Adrenal gland (tissue), 12 donors: Measurements from ENCODE around the gene SEMA3G. TPM values are rescaled to one million over a fixed set of nuclear protein-coding genes. Genes with fewer than 3 reads are reported as not detected.
A peak's percentile ranks its signal among the peaks of the same experiment; 100 is the strongest.

Experiments used
- DNase-seq, 7 donors: peaks; one replicate each; pipeline ENCODE4 v3.0.0-alpha.2; 2019 to 2020
- H3K27ac ChIP-seq, 5 donors: fragments of 200-600 bp; sonication (generic) in 4 of 5; 1 replicate in 3 of 5; 2 replicates in 2 of 5; pipeline versions ENCODE4 v1.5.1 to v1.8.0; 2016 to 2020; ENCODE audit warnings: mild to moderate bottlenecking in 1 of 5
- H3K27me3 ChIP-seq: fragments of 200-600 bp; 2 replicates; pipeline ENCODE4 v1.8.0; 2021
- H3K36me3 ChIP-seq, 2 donors: fragments of 200-600 bp; replicated peaks in 1 of 2; 1 replicate in 1 of 2; 2 replicates in 1 of 2; pipeline versions ENCODE4 v1.5.1 to v1.8.0; 2018 to 2022
- H3K4me1 ChIP-seq, 2 donors: fragments of 200-600 bp; replicated peaks in 1 of 2; 1 replicate in 1 of 2; 2 replicates in 1 of 2; pipeline versions ENCODE4 v1.5.1 to v1.8.0; 2018 to 2021
- H3K4me3 ChIP-seq, 4 donors: fragments of 200-600 bp; sonication (generic) in 3 of 4; one replicate each; pipeline ENCODE4 v1.5.1; 2016 to 2018
- H3K9me3 ChIP-seq, 3 donors: fragments of 200-600 bp; sonication (generic) in 1 of 3; replicated peaks in 1 of 3; 1 replicate in 2 of 3; 2 replicates in 1 of 3; pipeline versions ENCODE4 v1.5.1 to v1.8.0; 2016 to 2021
- CTCF ChIP-seq, 6 experiments: fragments of 450-650 bp in 4 of 6; fragments of 200-600 bp in 2 of 6; sonication (generic) in 1 of 6; IDR thresholded peaks; 1 replicate in 5 of 6; 2 replicates in 1 of 6; pipeline versions ENCODE4 v1.5.1 to v1.8.0; 2016 to 2021; ENCODE audit warnings: antibody characterized with exemption in 6 of 6, mild to moderate bottlenecking in 2 of 6, moderate library complexity in 1 of 6
- POLR2A ChIP-seq, 2 donors: fragments of 450-650 bp; IDR thresholded peaks; one replicate each; pipeline ENCODE4 v1.6.1; 2017; ENCODE audit warnings: antibody characterized with exemption in 2 of 2, mild to moderate bottlenecking in 2 of 2, moderate library complexity in 1 of 2
- WGBS, 4 donors: extraction: QIAGEN DNeasy Blood & Tissue Kit in 2 of 4; methylation state at CpG; one replicate each; pipeline versions ENCODE4 v1.1.5 to v1.1.7; 2013 to 2017; 5-methylcytosine and 5-hydroxymethylcytosine counted together
- intact Hi-C, 2 donors: fragments of 100-400 bp; cut with DNase I; formaldehyde crosslinking; loops; one replicate each; pipeline versions ENCODE4 v1.14.1 to v1.15.0; 2022 to 2023
- polyA plus RNA-seq, 3 donors: library from polyadenylated mRNA; stranded (reverse); fragments of 200-250 nt in 2 of 3; fragments of 350-450 nt in 1 of 3; fragmentation: Illumina TruSeq in 1 of 3; extraction: RNeasy Lipid Tissue Mini Kit (QIAGEN cat#74804) in 1 of 3; gene quantifications; one replicate each; pipeline ENCODE4 v1.2.3, GENCODE V29; 2013 to 2014
- total RNA-seq, 9 donors: library from RNA; depleted of rRNA in 4 of 9; stranded (reverse); fragments of >200 nt in 4 of 9; fragments of 120-200 nt in 1 of 9; fragmentation: NEBNext Ultra II Directional in 1 of 9; extraction: Animal tissue kit (Norgen Biotek cat#: 25700) in 1 of 9; gene quantifications; one replicate each; pipeline versions ENCODE4 v1.1.0 to v1.2.4, GENCODE V29; 2013 to 2023
- donor health status: healthy with polysubstance abuse.
- donor health status: Bipolar disorder and iron deficiency.
- donor health status: DM: yes; HTN: yes; CAD: no.
- donor health status: DM: no; HTN: no; CAD: no.
- donor health status: DM: no; HTN: no; CAD: no.
- donor health status: DM: yes; HTN: yes; CAD: no.

The SEMA3G gene
- total and polyA plus RNA-seq, 12 donors, result 0.81 to 6.8 (median 2.9) TPM

GRCh38 chr3:52400275-52400793 lies 44.6 kb downstream of the SEMA3G start:
- no peak overlapping the region for H3K4me3 ChIP-seq
- TF ChIP-seq CTCF (IDR thresholded peaks at IDR 0.05) (no peak), POLR2A (IDR thresholded peaks at IDR 0.05) (no peak)
- no peaks in the 10 kb centered on the region for H3K9me3 ChIP-seq
- no peaks in the 10 kb centered on the region for H3K27me3 ChIP-seq
- no peak for DNase-seq
- H3K4me1 ChIP-seq, result peaks cover 0 to 7% of the 10 kb centered on the region in 2 donors
- 92 to 97% (median 95%) methylated on average over 9 to 10 of the region's 10 CpGs for WGBS, 4 donors
- no peak overlapping the region for H3K27ac ChIP-seq
- peaks cover 0 to 49% of the 10 kb centered on the region in 2 donors for H3K36me3 ChIP-seq
- intact Hi-C loops, result no loop called here

GRCh38 chr3:52399593-52399992 lies 45.3 kb downstream of the SEMA3G start:
- Histone ChIP-seq H3K4me3 (no peak overlapping the region), H3K36me3 (peaks cover 0 to 41% of the 10 kb centered on the region in 2 donors), H3K27ac (no peak overlapping the region), H3K4me1 (peaks cover 0 to 7% of the 10 kb centered on the region in 2 donors), H3K27me3 (no peaks in the 10 kb centered on the region), H3K9me3 (no peaks in the 10 kb centered on the region)
- 94 to 97% (median 96%) methylated on average over 3 to 6 of the region's 6 CpGs for WGBS, 4 donors
- intact Hi-C loops, result no loop called here
- no peak for TF ChIP-seq POLR2A (IDR thresholded peaks at IDR 0.05)
- TF ChIP-seq CTCF (IDR thresholded peaks at IDR 0.05), result no peak
- DNase-seq, result no peak

GRCh38 chr3:52399131-52399530 lies 45.8 kb downstream of the SEMA3G start:
- WGBS, 4 donors, result 73 to 83% (median 78%) methylated on average over 4 of the region's 4 CpGs
- intact Hi-C loops, result no loop called here
- no peak for DNase-seq
- no peaks in the 10 kb centered on the region for H3K9me3 ChIP-seq
- peaks cover 0 to 7% of the 10 kb centered on the region in 2 donors for H3K4me1 ChIP-seq
- H3K36me3 ChIP-seq, result peaks cover 0 to 37% of the 10 kb centered on the region in 2 donors
- H3K4me3 ChIP-seq, result no peak overlapping the region
- TF ChIP-seq POLR2A (IDR thresholded peaks at IDR 0.05) (no peak), CTCF (IDR thresholded peaks at IDR 0.05) (no peak)
- H3K27ac ChIP-seq, result peak overlapping the region in 1 of 5 donors; percentile 52
- H3K27me3 ChIP-seq, result no peaks in the 10 kb centered on the region

GRCh38 chr3:52398670-52399081 lies 46.2 kb downstream of the SEMA3G start:
- Histone ChIP-seq H3K4me1 (peaks cover 0 to 7% of the 10 kb centered on the region in 2 donors), H3K36me3 (peaks cover 0 to 33% of the 10 kb centered on the region in 2 donors), H3K9me3 (no peaks in the 10 kb centered on the region), H3K27ac (peak overlapping the region in 1 of 5 donors; percentile 52), H3K4me3 (no peak overlapping the region), H3K27me3 (no peaks in the 10 kb centered on the region)
- TF ChIP-seq CTCF (IDR thresholded peaks at IDR 0.05), result no peak
- no peak for TF ChIP-seq POLR2A (IDR thresholded peaks at IDR 0.05)
- DNase-seq, result peak in 2 of 7 donors; percentile 43 to 51
- WGBS, 4 donors, result 48 to 71% (median 50%) methylated on average over 5 of the region's 5 CpGs
- intact Hi-C loops, result no loop called here
